ENCODE data around the gene IL24. TPM values are rescaled to one million over a fixed set of nuclear protein-coding genes. Genes with fewer than 3 reads are reported as not detected.

The IL24 gene
- total RNA-seq, 1 donor from 2014 or later: not detected

DNA sequence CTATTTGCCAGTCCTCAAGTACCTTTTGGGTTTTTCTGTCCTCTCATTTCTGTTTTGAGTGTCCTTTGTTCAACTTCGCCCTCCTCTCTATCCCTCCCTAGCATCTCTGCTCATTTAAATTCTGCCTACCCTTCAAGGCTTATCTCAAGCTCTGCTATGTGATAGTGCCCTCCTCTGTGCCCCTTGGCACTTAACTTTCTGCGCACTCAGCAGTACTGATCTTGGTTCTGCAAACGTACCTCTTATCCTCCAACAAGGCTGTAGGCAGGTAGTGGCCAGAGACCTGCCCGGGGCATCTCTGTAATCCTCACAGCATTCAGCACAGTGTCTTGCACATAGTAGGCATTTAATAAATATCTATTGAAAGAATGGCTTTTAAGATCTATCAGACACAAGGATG, 37.1 kb upstream of the IL24 start:
- Mint-ChIP-seq H3K36me3 (ENCODE audit: low read depth) (no peaks in the 10 kb centered on the region), H3K4me1 (peaks cover 10% of the 10 kb centered on the region), H3K9me3 (no peaks in the 10 kb centered on the region), H3K27ac (no peak overlapping the region), H3K4me3 (no peak overlapping the region), H3K27me3 (peaks cover 21% of the 10 kb centered on the region)
- ATAC-seq (ENCODE audit: low read depth) (no peak), DNase-seq (no peak)
- ChIA-PET CTCF (interaction anchor here (1.4 to 1.7 kb wide), 4 partner anchors 51 to 122 kb away, joined by 3 to 5 read pairs (median 4); no protein-coding TSS in a partner anchor), POLR2A (interaction anchor here (1.0 kb wide), 1 partner anchor 12 kb away, joined by 3 read pairs; no protein-coding TSS in a partner anchor)
- intact Hi-C loops (cut with micrococcal nuclease): loop anchor here (10.0 kb wide), 1 partner anchor 45 kb away; no protein-coding TSS in a partner anchor
- TF ChIP-seq, protein P1, sequence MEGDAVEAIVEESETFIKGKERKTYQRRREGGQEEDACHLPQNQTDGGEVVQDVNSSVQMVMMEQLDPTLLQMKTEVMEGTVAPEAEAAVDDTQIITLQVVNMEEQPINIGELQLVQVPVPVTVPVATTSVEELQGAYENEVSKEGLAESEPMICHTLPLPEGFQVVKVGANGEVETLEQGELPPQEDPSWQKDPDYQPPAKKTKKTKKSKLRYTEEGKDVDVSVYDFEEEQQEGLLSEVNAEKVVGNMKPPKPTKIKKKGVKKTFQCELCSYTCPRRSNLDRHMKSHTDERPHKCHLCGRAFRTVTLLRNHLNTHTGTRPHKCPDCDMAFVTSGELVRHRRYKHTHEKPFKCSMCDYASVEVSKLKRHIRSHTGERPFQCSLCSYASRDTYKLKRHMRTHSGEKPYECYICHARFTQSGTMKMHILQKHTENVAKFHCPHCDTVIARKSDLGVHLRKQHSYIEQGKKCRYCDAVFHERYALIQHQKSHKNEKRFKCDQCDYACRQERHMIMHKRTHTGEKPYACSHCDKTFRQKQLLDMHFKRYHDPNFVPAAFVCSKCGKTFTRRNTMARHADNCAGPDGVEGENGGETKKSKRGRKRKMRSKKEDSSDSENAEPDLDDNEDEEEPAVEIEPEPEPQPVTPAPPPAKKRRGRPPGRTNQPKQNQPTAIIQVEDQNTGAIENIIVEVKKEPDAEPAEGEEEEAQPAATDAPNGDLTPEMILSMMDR (IDR thresholded peaks at IDR 0.05): no peak

- peaks cover 23% of the 10 kb centered on the region for H3K27me3 Mint-ChIP-seq
- H3K36me3 Mint-ChIP-seq (ENCODE audit: low read depth): no peaks in the 10 kb centered on the region
- DNase-seq (no peak), ATAC-seq (ENCODE audit: low read depth) (no peak)
- POLR2A ChIA-PET: no interaction called here
- intact Hi-C loops (cut with micrococcal nuclease): loop anchor here (10.0 kb wide), 1 partner anchor 48 kb away; no protein-coding TSS in a partner anchor
- peaks cover 8% of the 10 kb centered on the region for H3K4me1 Mint-ChIP-seq
- TF ChIP-seq, protein P1 (IDR thresholded peaks at IDR 0.05): no peak
- no peaks in the 10 kb centered on the region for H3K9me3 Mint-ChIP-seq
- H3K27ac Mint-ChIP-seq: no peak overlapping the region
- CTCF ChIA-PET: interaction anchor here (1.2 to 5.6 kb wide), 4 partner anchors 46 to 119 kb away, joined by 3 to 47 read pairs (median 6); no protein-coding TSS in a partner anchor
- H3K4me3 Mint-ChIP-seq: no peak overlapping the region
Observed at GRCh38 chr1:206863266-206863665, 34.0 kb upstream of the IL24 start.

- intact Hi-C loops (cut with micrococcal nuclease): loop anchor here (1.0 to 10.0 kb wide), 5 partner anchors 46 to 131 kb away; no protein-coding TSS in a partner anchor
- ATAC-seq (ENCODE audit: low read depth) (peak; percentile 90), DNase-seq (peak; percentile 72)
- ChIA-PET CTCF (interaction anchor here (0.6 to 5.6 kb wide), 12 partner anchors 9 to 135 kb away, joined by 3 to 47 read pairs (median 5); no protein-coding TSS in a partner anchor), POLR2A (no interaction called here)
- H3K36me3 Mint-ChIP-seq (ENCODE audit: low read depth): no peaks in the 10 kb centered on the region
- H3K9me3 Mint-ChIP-seq: no peaks in the 10 kb centered on the region
- no peak within 1 kb of the TSS for H3K4me3 Mint-ChIP-seq
- H3K27me3 Mint-ChIP-seq: peaks cover 26% of the 10 kb centered on the region
- TF ChIP-seq, protein P1 (IDR thresholded peaks at IDR 0.05): peak; percentile 43
- H3K27ac Mint-ChIP-seq: no peak within 1 kb of the TSS
- peaks cover 6% of the 10 kb centered on the region for H3K4me1 Mint-ChIP-seq
Observed at GRCh38 chr1:206864939-206865671, 32.1 kb upstream of the IL24 start, which contains the start of gene IL20. TSS of gene IL20 (plus strand) at chr1:206865623. CDS start at chr1:206865853, 230 bp downstream.

DNA sequence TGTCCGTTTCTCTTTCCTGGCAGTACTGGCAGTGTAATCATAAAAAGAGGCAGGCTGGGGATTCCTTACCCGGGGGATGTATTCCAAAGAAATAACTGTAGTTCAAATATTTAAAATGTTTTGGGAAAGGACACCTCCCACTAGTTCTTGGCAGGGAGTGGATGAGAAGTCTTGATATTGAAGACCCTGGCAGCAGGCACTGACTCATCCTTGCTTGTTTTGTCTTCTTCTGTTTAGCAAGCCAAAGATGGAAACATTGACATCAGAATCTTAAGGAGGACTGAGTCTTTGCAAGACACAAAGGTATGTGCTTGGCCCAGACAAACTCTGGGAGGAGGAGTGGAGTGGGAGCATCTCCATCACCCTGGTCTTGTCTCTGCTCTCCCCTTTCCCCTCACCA, 31.2 kb upstream of the IL24 start:
- no peak for DNase-seq
- TF ChIP-seq, protein P1 (IDR thresholded peaks at IDR 0.05): no peak
- Mint-ChIP-seq H3K27ac (no peak overlapping the region), H3K9me3 (no peaks in the 10 kb centered on the region), H3K4me3 (no peak overlapping the region), H3K4me1 (peaks cover 6% of the 10 kb centered on the region), H3K36me3 (ENCODE audit: low read depth) (no peaks in the 10 kb centered on the region), H3K27me3 (peaks cover 21% of the 10 kb centered on the region)
- intact Hi-C loops (cut with micrococcal nuclease): loop anchor here (10.0 kb wide), 1 partner anchor 51 kb away; no protein-coding TSS in a partner anchor
- CTCF ChIA-PET: interaction anchor here (2.2 to 5.6 kb wide), 3 partner anchors 47 to 70 kb away, joined by 11 to 47 read pairs (median 29); no protein-coding TSS in a partner anchor
- POLR2A ChIA-PET: interaction anchor here (1.1 kb wide), 1 partner anchor 65 kb away, joined by 4 read pairs; no protein-coding TSS in a partner anchor
- ATAC-seq (ENCODE audit: low read depth): no peak

DNA sequence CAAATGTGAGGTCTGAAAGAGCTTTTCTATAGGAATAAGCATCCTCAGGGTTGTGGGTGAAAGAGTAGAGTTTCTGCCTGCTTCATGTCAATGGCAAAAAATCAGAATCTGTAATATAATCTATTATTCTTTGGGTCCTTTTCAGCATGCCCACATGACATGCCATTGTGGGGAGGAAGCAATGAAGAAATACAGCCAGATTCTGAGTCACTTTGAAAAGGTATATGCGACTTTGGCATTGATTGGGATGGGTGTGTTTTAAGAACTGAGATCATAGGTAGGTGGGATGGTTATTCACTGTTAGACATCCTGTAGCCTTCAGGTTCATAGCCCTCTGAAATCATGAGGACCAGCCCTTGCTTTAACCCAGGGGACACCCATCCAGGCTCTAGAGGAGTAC, 30.0 kb upstream of the IL24 start:
- peaks cover 6% of the 10 kb centered on the region for H3K4me1 Mint-ChIP-seq
- H3K36me3 Mint-ChIP-seq (ENCODE audit: low read depth): no peaks in the 10 kb centered on the region
- peaks cover 17% of the 10 kb centered on the region for H3K27me3 Mint-ChIP-seq
- TF ChIP-seq, protein P1 (IDR thresholded peaks at IDR 0.05): no peak
- POLR2A ChIA-PET: interaction anchor here (1.1 kb wide), 1 partner anchor 64 kb away, joined by 4 read pairs; no protein-coding TSS in a partner anchor
- ATAC-seq (ENCODE audit: low read depth) (no peak), DNase-seq (no peak)
- CTCF ChIA-PET: interaction anchor here (2.6 to 5.6 kb wide), 3 partner anchors 45 to 115 kb away, joined by 12 to 47 read pairs (median 29); no protein-coding TSS in a partner anchor
- intact Hi-C loops (cut with micrococcal nuclease): loop anchor here (10.0 kb wide), 1 partner anchor 52 kb away; no protein-coding TSS in a partner anchor
- H3K9me3 Mint-ChIP-seq: no peaks in the 10 kb centered on the region
- no peak overlapping the region for H3K4me3 Mint-ChIP-seq
- H3K27ac Mint-ChIP-seq: no peak overlapping the region
